HG03139 (cell line): ENCODE measurements around the gene TADA2A.
"Not testable (repeated sequence)": the region's sequence is repeated elsewhere in the genome, so short reads cannot be mapped to it uniquely, and the experiment has no call there.

Source experiments
- ATAC-seq: cut with Tn5 transposase; IDR thresholded peaks from one replicate; pipeline ENCODE4 v1.9.1; 2021; ENCODE audit not compliant: unreplicated experiment

Gene TADA2A

DNA sequence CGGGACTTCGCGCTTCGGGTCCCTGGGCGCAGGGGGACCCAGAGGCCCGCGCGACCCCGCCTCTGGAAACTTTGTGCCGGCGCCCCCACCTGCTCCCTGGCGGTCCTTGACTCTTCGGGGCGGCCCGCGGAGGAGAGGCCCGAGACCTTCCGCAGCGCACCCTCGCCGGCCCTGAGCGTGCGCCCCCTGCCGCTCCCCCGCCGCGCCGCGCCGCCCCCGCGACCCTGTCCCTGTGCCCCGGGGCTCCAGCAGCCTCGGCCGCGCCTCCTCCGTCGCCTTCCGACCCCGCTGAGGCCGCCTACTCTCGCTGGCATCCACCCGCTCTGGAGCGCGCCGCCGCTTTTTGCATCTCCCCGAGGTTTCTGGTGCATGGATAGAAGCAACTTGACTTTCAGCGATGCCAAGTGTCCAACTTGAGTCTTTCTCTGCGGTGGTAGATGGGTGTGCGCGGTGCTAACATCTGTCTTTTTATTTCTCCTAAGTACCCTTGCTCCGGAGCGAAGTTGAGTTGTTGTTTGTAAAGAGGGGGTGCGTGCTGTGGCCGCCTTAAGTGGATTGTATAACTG is 83.4 kb downstream of the TADA2A start:
- peak; percentile 40 for ATAC-seq

DNA sequence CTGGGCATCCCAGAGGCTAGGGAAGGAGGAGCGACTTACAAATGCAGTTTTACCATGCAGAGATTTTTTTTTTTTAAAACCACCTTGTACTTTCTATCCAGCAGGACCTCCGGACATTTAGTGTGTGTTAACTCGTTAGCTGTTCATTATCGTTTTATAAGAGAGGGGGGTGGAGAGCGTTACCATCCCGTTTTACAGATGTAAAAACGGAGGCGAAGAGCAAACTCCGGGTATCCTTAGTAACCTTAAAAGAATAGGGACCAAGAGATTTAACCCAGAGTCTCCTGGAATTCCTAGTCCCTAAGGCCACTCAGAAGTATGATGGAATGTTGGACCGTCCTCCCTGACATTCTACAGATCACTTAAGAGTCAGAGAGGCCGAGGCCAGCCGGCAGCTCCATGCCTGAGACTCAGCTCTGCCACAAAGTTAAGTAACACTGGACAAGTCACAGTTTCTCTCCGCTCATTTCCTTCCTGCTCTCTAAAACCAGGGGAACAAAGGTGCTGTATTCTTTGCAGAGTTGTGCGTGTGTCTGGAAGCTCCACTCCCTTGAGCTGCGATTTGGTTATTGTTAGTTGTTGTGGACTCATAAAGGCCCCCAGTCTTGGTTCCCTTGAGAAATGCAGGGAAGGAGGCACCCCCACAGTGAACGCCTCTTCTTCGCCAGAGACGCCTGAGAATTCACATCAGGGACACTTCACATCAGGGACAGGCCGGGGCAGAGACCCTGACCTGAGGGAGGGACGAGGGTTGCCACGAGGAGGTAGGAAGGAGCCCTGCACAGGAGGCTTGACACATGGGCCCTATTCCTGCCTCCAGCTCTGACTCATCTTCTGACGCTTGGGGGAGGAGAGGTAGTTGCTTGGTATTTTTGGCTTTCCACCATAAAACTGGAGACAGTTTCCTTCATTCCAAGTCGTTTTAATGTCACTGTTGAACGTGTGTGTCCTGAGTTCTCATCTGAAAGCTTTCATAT is 84.2 kb downstream of the TADA2A start:
- ATAC-seq, result no peak

GRCh38 chr17:37492167-37492566 is 85.5 kb downstream of the TADA2A start:
- no peak for ATAC-seq

GRCh38 chr17:37493249-37494027 is 86.8 kb downstream of the TADA2A start:
- ATAC-seq, result no peak

- ATAC-seq, result no peak
These were observed 87.7 kb downstream of the TADA2A start for GRCh38 chr17:37494401-37494831.

DNA sequence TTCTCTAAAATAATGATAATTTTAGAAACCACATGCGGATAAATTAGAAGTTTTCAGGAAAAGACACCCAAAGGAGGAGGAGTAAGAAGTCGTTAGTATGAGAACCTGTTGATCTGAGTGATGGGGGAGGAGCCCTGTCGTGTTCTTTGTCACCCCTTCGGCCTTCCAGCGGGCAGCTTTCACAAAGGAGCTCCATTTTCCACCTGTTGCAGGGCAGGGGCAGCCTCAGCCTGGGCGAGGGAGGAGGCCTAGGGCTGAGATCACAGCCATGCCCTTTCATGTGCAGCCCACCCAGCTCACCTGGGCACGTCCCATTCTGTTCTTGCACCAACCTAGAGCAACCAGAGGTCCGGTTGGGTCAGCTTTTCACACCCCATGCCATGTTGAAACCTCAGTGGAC is 88.3 kb downstream of the TADA2A start:
- ATAC-seq, result no peak

GRCh38 chr17:37500378-37500777 is 93.7 kb downstream of the TADA2A start:
- ATAC-seq, result no peak

GRCh38 chr17:37502009-37502936 is 95.6 kb downstream of the TADA2A start:
- ATAC-seq, result no peak

DNA sequence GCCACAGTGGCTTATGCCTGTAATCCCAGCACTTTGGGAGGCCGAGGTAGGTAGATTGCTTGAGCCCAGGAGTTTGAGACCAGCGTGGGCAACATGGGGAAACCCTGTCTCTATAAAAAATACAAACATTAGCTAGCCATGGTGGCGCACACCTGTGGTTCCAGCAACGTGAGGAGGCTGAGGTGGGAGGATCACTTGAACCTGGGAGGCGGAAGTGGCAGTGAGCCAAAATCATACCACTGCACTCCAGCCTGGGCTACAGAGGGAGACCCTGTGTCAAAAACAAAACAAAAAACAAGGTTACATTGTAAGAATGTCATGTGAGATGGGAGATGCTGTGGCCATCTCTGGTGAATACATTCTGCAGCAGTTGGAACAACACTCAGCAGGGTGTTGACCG is 96.5 kb downstream of the TADA2A start:
- no peak for ATAC-seq

GRCh38 chr17:37505333-37505732 is 98.6 kb downstream of the TADA2A start:
- ATAC-seq, result no peak

- no peak for ATAC-seq
These were observed 100.0 kb downstream of the TADA2A start for GRCh38 chr17:37506678-37507077.

DNA sequence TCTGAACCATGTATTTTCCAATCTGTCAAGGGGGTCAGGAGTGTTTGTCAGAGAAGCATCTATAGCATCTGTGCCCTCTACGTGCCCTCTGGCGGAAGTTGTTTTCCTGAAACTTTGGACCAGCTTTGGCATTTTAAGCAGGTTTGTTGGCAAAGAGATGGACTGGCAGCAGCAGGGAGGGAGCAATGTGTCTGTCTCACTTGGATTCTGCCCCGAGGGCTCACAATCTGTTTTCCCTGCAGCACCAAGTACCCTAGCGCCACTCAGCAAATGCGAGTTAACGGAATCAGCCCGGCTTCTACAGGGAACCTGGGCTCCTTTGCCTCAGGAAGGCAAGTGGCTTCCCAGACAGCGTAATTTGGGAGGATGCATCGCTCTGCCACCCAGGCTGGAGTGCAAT is 100.4 kb downstream of the TADA2A start:
- no peak for ATAC-seq

GRCh38 chr17:37510056-37510455 is 103.4 kb downstream of the TADA2A start:
- ATAC-seq, result no peak

DNA sequence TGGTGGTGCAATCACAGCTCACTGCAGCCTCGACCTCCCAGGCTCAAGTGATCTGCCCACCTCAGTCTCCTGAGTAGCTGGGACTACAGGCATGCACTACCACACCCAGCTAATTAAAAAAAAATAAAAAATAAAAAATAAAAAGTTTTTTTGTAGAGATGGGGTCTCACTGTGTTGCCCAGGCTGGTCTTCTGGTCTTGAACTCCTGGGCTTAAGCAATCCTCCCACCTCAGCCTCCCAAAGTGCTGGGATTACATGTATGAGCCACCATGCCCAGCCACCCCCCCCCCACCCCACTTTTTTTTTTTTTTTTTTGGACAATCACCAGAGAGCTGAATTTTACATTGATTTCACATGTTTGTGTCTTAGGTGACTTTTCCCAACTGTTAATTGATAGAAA is 105.0 kb downstream of the TADA2A start:
- not testable (repeated sequence) for ATAC-seq

DNA sequence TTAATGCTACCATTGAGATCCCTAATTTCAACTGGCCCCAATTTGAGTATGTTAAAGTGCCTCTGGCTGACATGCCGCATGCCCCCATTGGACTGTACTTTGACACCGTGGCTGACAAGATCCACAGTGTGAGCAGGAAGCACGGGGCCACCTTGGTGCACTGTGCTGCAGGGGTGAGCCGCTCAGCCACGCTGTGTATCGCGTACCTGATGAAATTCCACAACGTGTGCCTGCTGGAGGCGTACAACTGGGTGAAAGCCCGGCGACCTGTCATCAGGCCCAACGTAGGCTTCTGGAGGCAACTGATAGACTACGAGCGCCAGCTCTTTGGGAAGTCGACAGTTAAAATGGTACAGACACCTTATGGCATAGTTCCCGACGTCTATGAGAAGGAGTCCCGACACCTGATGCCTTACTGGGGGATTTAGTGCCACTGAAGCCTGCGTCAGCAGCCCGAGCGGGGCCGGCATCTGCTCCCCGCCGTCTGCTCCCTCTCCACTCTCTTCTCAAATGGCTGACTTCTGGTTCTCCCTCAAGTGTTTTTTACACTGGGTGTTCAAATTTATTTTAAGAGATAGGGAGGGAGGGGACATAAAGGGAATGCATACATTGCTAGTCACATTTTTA is 105.9 kb downstream of the TADA2A start:
- ATAC-seq, result no peak

DNA sequence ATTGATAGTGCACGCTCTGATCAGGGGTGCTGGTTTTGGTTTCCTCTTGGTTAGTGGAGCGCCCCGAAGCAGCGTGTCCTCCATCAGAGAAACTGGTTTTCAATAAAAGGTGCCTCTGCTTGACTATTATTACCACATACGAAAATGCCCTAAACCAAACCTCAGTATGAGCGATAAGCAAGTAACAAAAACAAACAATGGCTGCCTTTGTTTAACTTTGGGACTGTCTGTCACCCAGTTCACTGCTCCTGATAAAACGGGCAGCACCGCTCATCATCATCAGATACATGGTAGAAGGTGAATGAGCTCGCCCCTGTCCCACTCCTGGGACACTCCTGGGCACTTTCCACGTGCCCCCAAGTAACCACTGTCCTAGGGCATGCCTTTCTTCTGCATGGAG is 107.0 kb downstream of the TADA2A start:
- ATAC-seq, result no peak

- ATAC-seq, result no peak
These were observed 109.5 kb downstream of the TADA2A start for GRCh38 chr17:37516127-37516571.

GRCh38 chr17:37517881-37518280 is 111.2 kb downstream of the TADA2A start:
- ATAC-seq, result no peak

GRCh38 chr17:37518826-37519225 is 112.1 kb downstream of the TADA2A start:
- no peak for ATAC-seq
